Measurements from ENCODE around the gene INPP5J.

INPP5J gene

GRCh38 chr22:31089160-31090100, 33.3 kb upstream of the INPP5J start:
- no peaks in the 10 kb centered on the region for H3K4me1 ChIP-seq (ENCODE audit: control insufficient read depth, insufficient read depth, low read length)
- H3K27ac ChIP-seq (ENCODE audit: extremely low read depth, low read depth, low read length): no peak overlapping the region
- no peak overlapping the region for H3K4me3 ChIP-seq (ENCODE audit: low read depth, low read length)
- no peaks in the 10 kb centered on the region for H3K9me3 ChIP-seq (ENCODE audit: control insufficient read depth, insufficient read depth, low read depth, low read length)
- ChIA-PET CTCF (interaction anchor here (0.6 to 2.3 kb wide), 17 partner anchors 8 to 326 kb away, joined by 3 to 13 read pairs (median 3); partner anchors contain the start of genes SELENOM and SMTN), POLR2A (interaction anchor here (1.0 kb wide), 1 partner anchor 9 kb away, joined by 3 read pairs; no protein-coding TSS in a partner anchor)
- TF ChIP-seq PATZ1 (tag by site-specific recombination; IDR thresholded peaks at IDR 0.05) (no peak), ZNF830 (tag by site-specific recombination; IDR thresholded peaks at IDR 0.05; ENCODE audit: low read depth) (no peak), ZNF501 (tag by site-specific recombination; IDR thresholded peaks at IDR 0.05) (no peak), CTCF (tag by site-specific recombination; IDR thresholded peaks at IDR 0.05) (peak; percentile 81), KLF8 (tag by site-specific recombination; IDR thresholded peaks at IDR 0.05) (no peak), ZNF654 (tag by site-specific recombination; IDR thresholded peaks at IDR 0.05; ENCODE audit: low read depth) (peak; percentile 53), INSM2 (tag by site-specific recombination; IDR thresholded peaks at IDR 0.05) (no peak), ZBTB11 (tag by site-specific recombination; conservative IDR thresholded peaks at IDR 0.05; ENCODE audit: low read depth) (no peak), ZNF555 (tag by site-specific recombination; conservative IDR thresholded peaks at IDR 0.05) (no peak), ZNF2 (tag by site-specific recombination; IDR thresholded peaks at IDR 0.05) (no peak), ZFP3 (tag by site-specific recombination; IDR thresholded peaks at IDR 0.05; ENCODE audit: low read depth) (no peak), ZNF560 (tag by site-specific recombination; IDR thresholded peaks at IDR 0.05; ENCODE audit: borderline replicate concordance) (no peak), HIC1 (tag by site-specific recombination; IDR thresholded peaks at IDR 0.05) (peak; percentile 50), ZNF24 (tag by site-specific recombination; IDR thresholded peaks at IDR 0.05) (no peak), ZBTB44 (tag by site-specific recombination; IDR thresholded peaks at IDR 0.05) (no peak), ZNF404 (tag by site-specific recombination; IDR thresholded peaks at IDR 0.05) (no peak), ZFHX2 (tag by site-specific recombination; conservative IDR thresholded peaks at IDR 0.05) (0 out of 2 replicates have a peak, but pooled peaks have one; percentile 24), EGR2 (tag by site-specific recombination; IDR thresholded peaks at IDR 0.05; ENCODE audit: low read depth) (0 out of 2 replicates have a peak, but pooled peaks have one; percentile 9)
- H3K36me3 ChIP-seq (ENCODE audit: control insufficient read depth in 2 of 2, insufficient read depth in 1 of 2, low read length in 2 of 2): peaks cover 0 to 55% of the 10 kb centered on the region in 2 experiments; a peak in 1 of 3 replicates

Measured in HEK293 (cell line).